Glutamatergic neuron (in vitro differentiated cells): Measurements from ENCODE around the gene PAK4. TPM values are rescaled to one million over a fixed set of nuclear protein-coding genes. Genes with fewer than 3 reads are reported as not detected.

Source experiments
- DNase-seq: peaks from one replicate; pipeline ENCODE4 v3.0.0; 2022
- H3K27ac Mint-ChIP-seq: one replicate; pipeline ENCODE4 v1.8.0; 2020; ENCODE audit warnings: mild to moderate bottlenecking, mixed read lengths, inconsistent platforms; ENCODE audit not compliant: unreplicated experiment
- H3K27me3 Mint-ChIP-seq: one replicate; pipeline ENCODE4 v1.8.0; 2020; ENCODE audit warnings: mild to moderate bottlenecking, moderate library complexity, mixed read lengths, inconsistent platforms; ENCODE audit not compliant: unreplicated experiment
- H3K36me3 Mint-ChIP-seq: one replicate; pipeline ENCODE4 v1.8.0; 2020; ENCODE audit warnings: mild to moderate bottlenecking, mixed read lengths, inconsistent platforms; ENCODE audit not compliant: unreplicated experiment
- H3K4me1 Mint-ChIP-seq: one replicate; pipeline ENCODE4 v1.8.0; 2020; ENCODE audit warnings: mild to moderate bottlenecking, low read depth, mixed read lengths, inconsistent platforms; ENCODE audit not compliant: unreplicated experiment
- H3K4me3 Mint-ChIP-seq: one replicate; pipeline ENCODE4 v1.8.0; 2020; ENCODE audit warnings: mild to moderate bottlenecking, mixed read lengths, inconsistent platforms; ENCODE audit not compliant: unreplicated experiment
- H3K9me3 Mint-ChIP-seq: one replicate; pipeline ENCODE4 v1.8.0; 2020; ENCODE audit warnings: mild to moderate bottlenecking, moderate library complexity, mixed read lengths, inconsistent platforms; ENCODE audit not compliant: unreplicated experiment
- CTCF ChIP-seq: fragments of 200-600 bp; sonication (generic); IDR thresholded peaks from one replicate; pipeline ENCODE4 v1.5.0; 2021; ENCODE audit not compliant: partially characterized antibody, unreplicated experiment
- total RNA-seq: library from RNA; stranded (reverse); fragmentation: NEBNext Ultra II Directional; extraction: Animal tissue kit (Norgen Biotek cat#: 25700); gene quantifications from one replicate; pipeline ENCODE4 v1.2.1, GENCODE V29; 2021; ENCODE audit not compliant: unreplicated experiment

PAK4 gene
- total RNA-seq, 1 donor from 2014 or later, result 52.5 TPM

- no peak for TF ChIP-seq CTCF
- peaks cover 52% of the 10 kb centered on the region for H3K4me1 Mint-ChIP-seq
- peaks cover 6% of the 10 kb centered on the region for H3K27me3 Mint-ChIP-seq
- H3K9me3 Mint-ChIP-seq, result peaks cover 14% of the 10 kb centered on the region
- no peaks in the 10 kb centered on the region for H3K36me3 Mint-ChIP-seq
- H3K4me3 Mint-ChIP-seq, result peak overlapping the region; percentile 61
- peak overlapping the region; percentile 92 for H3K27ac Mint-ChIP-seq
- no peak for DNase-seq
Measured at GRCh38 chr19:39130337-39131254, 5.0 kb downstream of the PAK4 start.

- peak overlapping the region; percentile 73 for H3K4me3 Mint-ChIP-seq
- peaks cover 6% of the 10 kb centered on the region for H3K27me3 Mint-ChIP-seq
- peaks cover 55% of the 10 kb centered on the region for H3K4me1 Mint-ChIP-seq
- H3K36me3 Mint-ChIP-seq, result no peaks in the 10 kb centered on the region
- TF ChIP-seq CTCF, result no peak
- DNase-seq, result peak; percentile 80
- peak overlapping the region; percentile 92 for H3K27ac Mint-ChIP-seq
- peaks cover 14% of the 10 kb centered on the region for H3K9me3 Mint-ChIP-seq
Measured at GRCh38 chr19:39131255-39131755, 5.7 kb downstream of the PAK4 start.

GRCh38 chr19:39132344-39132969, 6.9 kb downstream of the PAK4 start:
- no peaks in the 10 kb centered on the region for H3K36me3 Mint-ChIP-seq
- H3K27ac Mint-ChIP-seq, result peak overlapping the region; percentile 92

GRCh38 chr19:39133431-39134270, 8.1 kb downstream of the PAK4 start:
- peaks cover 15% of the 10 kb centered on the region for H3K9me3 Mint-ChIP-seq
- H3K4me1 Mint-ChIP-seq, result peaks cover 54% of the 10 kb centered on the region
- H3K36me3 Mint-ChIP-seq, result no peaks in the 10 kb centered on the region
- no peak for TF ChIP-seq CTCF
- peak overlapping the region; percentile 38 for H3K4me3 Mint-ChIP-seq
- DNase-seq, result peak; percentile 33
- peaks cover 6% of the 10 kb centered on the region for H3K27me3 Mint-ChIP-seq
- no peak overlapping the region for H3K27ac Mint-ChIP-seq

More at GRCh38 chr19:39132344-39132969, 6.9 kb downstream of the PAK4 start:
- Mint-ChIP-seq H3K4me3 (peak overlapping the region; percentile 73), H3K9me3 (peaks cover 15% of the 10 kb centered on the region), H3K27me3 (peaks cover 6% of the 10 kb centered on the region), H3K4me1 (peaks cover 60% of the 10 kb centered on the region)
- no peak for DNase-seq
- no peak for TF ChIP-seq CTCF
